Naive thymus-derived CD8-positive, alpha-beta T cell (primary cell): ENCODE results near the gene SFT2D3. TPM values are rescaled to one million over a fixed set of nuclear protein-coding genes. Genes with fewer than 3 reads are reported as not detected.

Source experiments
- ATAC-seq, 2 donors: fragments of 150-1000 bp; cut with Tn5 transposase in 1 of 2; sonication (Bioruptor Pico), chemical (Tn5 transposase) in 1 of 2; 1 replicate in 1 of 2; 2 replicates in 1 of 2; pipeline ENCODE4 v1.10.0; 2021; ENCODE audit warnings: mild to moderate bottlenecking in 2 of 2, moderate library complexity in 2 of 2
- POLR2A ChIA-PET: fragments of 350-600 bp; sonication (Branson Sonifier 250); formaldehyde crosslinking; loops from one replicate; lab custom pipeline; 2021; ENCODE audit warnings: antibody characterized with exemption; lab: Charles Lee
- DNase-seq, 10 donors: peaks; one replicate each; pipeline versions ENCODE4 v3.0.0 to v3.0.0-alpha.2; 2020 to 2022
- H3K27ac Mint-ChIP-seq, 10 donors: one replicate each; pipeline ENCODE4 v1.8.0; 2020 to 2022; ENCODE audit warnings: mild to moderate bottlenecking in 10 of 10, mixed read lengths in 10 of 10, moderate library complexity in 4 of 10, inconsistent platforms in 1 of 10
- H3K27me3 Mint-ChIP-seq, 5 donors: one replicate each; pipeline ENCODE4 v1.8.0; 2021 to 2022; ENCODE audit warnings: mixed read lengths in 5 of 5
- H3K36me3 Mint-ChIP-seq, 3 donors: one replicate each; pipeline ENCODE4 v1.8.0; 2020 to 2022; ENCODE audit warnings: mixed read lengths in 3 of 3, mild to moderate bottlenecking in 2 of 3, inconsistent platforms in 1 of 3
- H3K4me1 Mint-ChIP-seq, 4 donors: one replicate each; pipeline ENCODE4 v1.8.0; 2021 to 2022; ENCODE audit warnings: mixed read lengths in 4 of 4
- H3K4me3 Mint-ChIP-seq, 10 donors: one replicate each; pipeline ENCODE4 v1.8.0; 2020 to 2022; ENCODE audit warnings: mild to moderate bottlenecking in 10 of 10, mixed read lengths in 10 of 10, moderate library complexity in 6 of 10, inconsistent platforms in 1 of 10
- H3K9me3 Mint-ChIP-seq, 9 donors: one replicate each; pipeline ENCODE4 v1.8.0; 2020 to 2022; ENCODE audit warnings: mixed read lengths in 9 of 9, mild to moderate bottlenecking in 3 of 9, inconsistent platforms in 1 of 9, moderate library complexity in 1 of 9
- polyA plus RNA-seq, 3 donors: library from polyadenylated mRNA; unstranded; fragments of 300-500 nt; fragmentation: Illumina TruSeq; gene quantifications; one replicate each; pipeline ENCODE4 v1.2.3, GENCODE V29; 2021
- total RNA-seq, 8 experiments: library from RNA in 2 of 8; stranded (reverse) in 2 of 8; gene quantifications; one replicate each; pipeline ENCODE4 v1.2.3 and lab custom pipeline; 2021 to 2026

SFT2D3 gene
- total and polyA plus RNA-seq, 5 experiments from 2014 or later: 1.7 to 16.9 (median 4.4) TPM

- peak overlapping the region in 1 of 10 donors; percentile 48 for H3K4me3 Mint-ChIP-seq
- POLR2A ChIA-PET: interaction anchor here (0.7 to 1.1 kb wide), 2 partner anchors 105 to 407 kb away, joined by 3 to 4 read pairs; partner anchors contain the start of gene WDR33
- ATAC-seq: no peak
- H3K27me3 Mint-ChIP-seq: no peaks in the 10 kb centered on the region
- peaks cover 10 to 61% (median 28%) of the 10 kb centered on the region in 3 donors for H3K36me3 Mint-ChIP-seq
- H3K4me1 Mint-ChIP-seq: peaks cover 15 to 38% (median 32%) of the 10 kb centered on the region in 4 donors
- H3K9me3 Mint-ChIP-seq: no peaks in the 10 kb centered on the region
- no peak for DNase-seq
- H3K27ac Mint-ChIP-seq: peak overlapping the region in 1 of 10 donors; percentile 64
These were observed 5.1 kb downstream of the SFT2D3 start for GRCh38 chr2:127706215-127706990.

DNA sequence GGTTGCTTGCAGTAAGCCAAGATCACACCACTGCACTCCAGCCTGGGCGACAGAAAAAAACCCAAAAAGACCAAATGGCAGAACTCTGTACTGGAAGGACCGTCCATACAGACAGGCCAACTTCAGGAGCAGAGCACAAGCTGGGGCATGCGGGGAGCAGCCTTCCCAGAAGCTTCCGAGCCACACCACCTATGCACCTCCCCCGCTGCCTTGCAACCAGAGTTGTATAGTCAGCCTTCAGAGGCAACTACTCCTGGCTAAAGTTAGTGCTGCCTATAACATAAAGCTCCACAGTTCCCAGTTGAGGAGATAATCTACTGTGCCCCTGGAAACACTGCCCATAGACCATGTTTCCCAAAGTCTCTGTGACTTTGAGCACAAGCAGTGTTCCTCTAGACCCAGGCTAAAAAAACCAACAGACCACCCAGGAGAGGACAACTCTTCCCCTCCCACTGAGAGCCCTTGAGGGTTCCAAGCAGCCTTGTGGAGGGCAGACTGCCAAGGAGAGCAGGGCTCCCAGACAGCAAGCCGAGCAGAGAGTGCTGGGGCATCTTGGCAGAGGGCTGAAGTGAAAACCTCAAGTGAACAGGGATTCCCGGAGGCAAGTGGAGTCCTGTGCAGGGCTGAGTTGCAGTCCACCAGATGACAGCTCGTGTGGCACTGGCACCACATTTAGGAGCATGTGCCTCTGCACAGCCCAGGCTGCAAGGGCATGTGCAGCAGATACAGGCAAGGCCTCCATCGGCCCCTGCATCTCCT, 6.8 kb downstream of the SFT2D3 start:
- Mint-ChIP-seq H3K27me3 (no peaks in the 10 kb centered on the region), H3K36me3 (peaks cover 5 to 67% (median 24%) of the 10 kb centered on the region in 3 donors), H3K4me3 (no peak overlapping the region), H3K4me1 (peaks cover 10 to 28% (median 22%) of the 10 kb centered on the region in 4 donors), H3K9me3 (no peaks in the 10 kb centered on the region), H3K27ac (peak overlapping the region in 4 of 10 donors; percentile 37 to 72 (median 52))
- DNase-seq: no peak
- no peak for ATAC-seq
- POLR2A ChIA-PET: no interaction called here

GRCh38 chr2:127709336-127709735, 8.0 kb downstream of the SFT2D3 start:
- Mint-ChIP-seq H3K4me3 (no peak overlapping the region), H3K36me3 (peaks cover 5 to 72% (median 25%) of the 10 kb centered on the region in 3 donors), H3K27ac (peak overlapping the region in 5 of 10 donors; percentile 31 to 73 (median 53)), H3K27me3 (no peaks in the 10 kb centered on the region), H3K4me1 (peaks cover 7 to 18% (median 13%) of the 10 kb centered on the region in 4 donors), H3K9me3 (no peaks in the 10 kb centered on the region)
- DNase-seq (no peak), ATAC-seq (no peak)
- POLR2A ChIA-PET: no interaction called here

- no peaks in the 10 kb centered on the region for H3K9me3 Mint-ChIP-seq
- H3K27me3 Mint-ChIP-seq: no peaks in the 10 kb centered on the region
- DNase-seq (no peak), ATAC-seq (no peak)
- H3K27ac Mint-ChIP-seq: peak overlapping the region in 1 of 10 donors; percentile 47
- H3K4me3 Mint-ChIP-seq: no peak overlapping the region
- peaks cover 0 to 62% (median 30%) of the 10 kb centered on the region in 3 donors for H3K36me3 Mint-ChIP-seq
- POLR2A ChIA-PET: interaction anchor here (1.1 kb wide), 1 partner anchor 11 kb away, joined by 5 read pairs; the partner anchor contains the start of gene SFT2D3
- H3K4me1 Mint-ChIP-seq: peaks cover 0 to 4% (median 0%) of the 10 kb centered on the region in 4 donors
These were observed 11.7 kb downstream of the SFT2D3 start for GRCh38 chr2:127712999-127713398.

- DNase-seq (no peak), ATAC-seq (no peak)
- POLR2A ChIA-PET: interaction anchor here (1.1 kb wide), 1 partner anchor 12 kb away, joined by 5 read pairs; the partner anchor contains the start of gene SFT2D3
- H3K4me3 Mint-ChIP-seq: no peak overlapping the region
- no peak overlapping the region for H3K27ac Mint-ChIP-seq
- H3K9me3 Mint-ChIP-seq: no peaks in the 10 kb centered on the region
- H3K36me3 Mint-ChIP-seq: peaks cover 0 to 62% (median 33%) of the 10 kb centered on the region in 3 donors
- peaks cover 0 to 6% (median 0%) of the 10 kb centered on the region in 4 donors for H3K4me1 Mint-ChIP-seq
- no peaks in the 10 kb centered on the region for H3K27me3 Mint-ChIP-seq
These were observed 12.3 kb downstream of the SFT2D3 start for GRCh38 chr2:127713562-127713961.

- H3K9me3 Mint-ChIP-seq: no peaks in the 10 kb centered on the region
- ATAC-seq: no peak
- peaks cover 0 to 68% (median 35%) of the 10 kb centered on the region in 3 donors for H3K36me3 Mint-ChIP-seq
- no peak overlapping the region for H3K4me3 Mint-ChIP-seq
- DNase-seq: no peak
- peaks cover 0 to 6% (median 0%) of the 10 kb centered on the region in 4 donors for H3K4me1 Mint-ChIP-seq
- peak overlapping the region in 2 of 10 donors; percentile 40 to 87 for H3K27ac Mint-ChIP-seq
- POLR2A ChIA-PET: interaction anchor here (1.7 kb wide), 1 partner anchor 14 kb away, joined by 4 read pairs; the partner anchor contains the start of gene SFT2D3
- no peaks in the 10 kb centered on the region for H3K27me3 Mint-ChIP-seq
These were observed 14.6 kb downstream of the SFT2D3 start for GRCh38 chr2:127715778-127716449.

DNA sequence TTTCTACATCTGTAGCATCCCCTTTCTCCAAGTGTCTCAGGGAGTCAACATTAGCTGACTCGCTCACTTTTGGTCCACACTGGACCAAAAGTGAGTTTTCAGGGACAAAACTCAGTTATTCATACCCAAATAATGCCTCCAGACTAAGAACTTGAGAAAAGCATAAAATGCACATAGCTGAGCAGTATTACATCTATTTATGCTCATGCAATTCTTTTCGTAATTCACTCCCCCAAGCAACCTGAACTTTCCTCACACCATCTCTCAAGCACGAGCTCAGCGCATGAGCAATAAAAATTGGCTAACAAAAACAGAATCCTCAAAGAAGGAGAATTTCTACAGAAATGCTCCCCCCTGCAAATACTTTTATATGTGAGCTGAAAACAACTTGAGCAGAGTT, 17.0 kb downstream of the SFT2D3 start:
- Mint-ChIP-seq H3K27ac (no peak overlapping the region), H3K4me3 (no peak overlapping the region), H3K36me3 (peaks cover 4 to 78% (median 45%) of the 10 kb centered on the region in 3 donors), H3K27me3 (no peaks in the 10 kb centered on the region), H3K9me3 (no peaks in the 10 kb centered on the region), H3K4me1 (peaks cover 0 to 6% (median 0%) of the 10 kb centered on the region in 4 donors)
- no peak for ATAC-seq
- POLR2A ChIA-PET: no interaction called here
- no peak for DNase-seq

DNA sequence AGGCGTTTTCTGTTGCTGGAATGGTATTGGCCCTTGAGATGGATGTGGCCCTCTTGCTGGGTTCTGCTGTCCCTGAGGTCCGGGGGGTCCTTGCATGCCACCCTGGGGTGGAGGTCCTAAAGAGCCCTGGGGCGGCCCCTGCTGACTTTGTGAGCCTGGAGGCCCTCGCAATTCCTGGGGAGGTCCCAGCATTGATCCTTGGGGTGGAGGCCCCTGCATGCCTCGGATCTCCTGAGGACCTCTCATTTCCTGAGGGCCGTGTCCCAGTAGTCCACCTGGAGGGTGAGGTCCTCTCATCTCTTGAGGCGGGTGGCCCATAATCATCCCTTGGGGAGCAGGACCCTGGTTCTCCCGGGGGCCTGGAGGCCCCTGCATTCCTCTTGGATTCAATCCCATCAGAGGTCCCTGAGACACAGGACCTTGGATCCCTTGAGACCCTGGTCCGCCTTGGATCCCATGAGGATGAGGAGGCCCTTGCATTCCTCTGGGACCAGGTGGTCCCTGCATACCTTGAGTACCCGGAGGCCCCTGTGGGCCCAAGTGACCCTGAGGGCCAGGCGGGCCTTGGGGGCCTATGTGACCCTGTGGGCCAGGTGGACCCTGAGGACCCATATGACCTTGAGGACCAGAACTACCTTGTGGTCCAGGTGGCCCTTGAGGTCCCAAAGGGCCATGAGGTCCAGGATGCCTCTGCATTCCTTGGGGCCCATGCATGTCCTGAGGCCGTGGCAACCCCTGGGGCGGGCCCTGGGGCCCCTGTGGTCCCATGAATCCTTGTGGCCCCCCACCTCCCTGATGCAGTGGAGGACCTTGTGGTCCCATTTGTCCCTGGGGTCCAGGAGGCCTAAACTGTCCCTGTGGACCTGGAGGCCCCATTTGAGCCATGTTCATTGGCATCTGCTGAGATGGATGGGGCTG, 18.3 kb downstream of the SFT2D3 start:
- ATAC-seq: no peak
- POLR2A ChIA-PET: no interaction called here
- Mint-ChIP-seq H3K4me1 (peaks cover 0 to 6% (median 0%) of the 10 kb centered on the region in 4 donors), H3K36me3 (peaks cover 4 to 77% (median 50%) of the 10 kb centered on the region in 3 donors), H3K9me3 (no peaks in the 10 kb centered on the region), H3K27ac (no peak overlapping the region), H3K4me3 (no peak overlapping the region), H3K27me3 (no peaks in the 10 kb centered on the region)
- no peak for DNase-seq

- no peak for ATAC-seq
- POLR2A ChIA-PET: no interaction called here
- Mint-ChIP-seq H3K4me3 (no peak overlapping the region), H3K36me3 (peaks cover 4 to 73% (median 49%) of the 10 kb centered on the region in 3 donors), H3K9me3 (no peaks in the 10 kb centered on the region), H3K27me3 (no peaks in the 10 kb centered on the region), H3K4me1 (peaks cover 0 to 5% (median 0%) of the 10 kb centered on the region in 4 donors), H3K27ac (no peak overlapping the region)
- DNase-seq: no peak
These were observed 20.1 kb downstream of the SFT2D3 start for GRCh38 chr2:127721311-127721977.

- H3K27ac Mint-ChIP-seq: no peak overlapping the region
- no peaks in the 10 kb centered on the region for H3K9me3 Mint-ChIP-seq
- POLR2A ChIA-PET: no interaction called here
- peaks cover 0 to 6% (median 0%) of the 10 kb centered on the region in 4 donors for H3K4me1 Mint-ChIP-seq
- no peaks in the 10 kb centered on the region for H3K27me3 Mint-ChIP-seq
- no peak for DNase-seq
- no peak overlapping the region for H3K4me3 Mint-ChIP-seq
- ATAC-seq: no peak
- peaks cover 4 to 68% (median 45%) of the 10 kb centered on the region in 3 donors for H3K36me3 Mint-ChIP-seq
These were observed 20.7 kb downstream of the SFT2D3 start for GRCh38 chr2:127721978-127722355.

DNA sequence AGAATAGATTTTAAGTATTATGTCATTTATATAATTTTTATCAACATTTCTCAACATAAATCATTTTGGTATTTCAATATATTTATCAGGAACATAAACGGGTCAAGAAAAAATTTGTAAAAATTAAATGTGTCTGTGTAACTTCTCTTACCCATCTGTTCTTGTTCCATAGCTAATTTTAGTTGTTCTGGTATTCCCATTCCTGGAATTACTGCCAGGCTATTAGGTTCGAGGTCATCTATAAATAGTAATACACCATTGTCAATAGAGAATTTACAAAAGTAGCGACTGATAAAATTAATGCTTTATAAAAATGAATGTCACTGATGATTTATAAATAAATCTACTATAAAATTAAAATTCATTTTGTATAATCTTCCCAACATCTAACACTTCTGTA, 21.5 kb downstream of the SFT2D3 start:
- Mint-ChIP-seq H3K36me3 (peaks cover 4 to 70% (median 44%) of the 10 kb centered on the region in 3 donors), H3K9me3 (no peaks in the 10 kb centered on the region), H3K4me3 (no peak overlapping the region), H3K27ac (no peak overlapping the region), H3K4me1 (peaks cover 0 to 6% (median 0%) of the 10 kb centered on the region in 4 donors), H3K27me3 (no peaks in the 10 kb centered on the region)
- POLR2A ChIA-PET: no interaction called here
- ATAC-seq (no peak), DNase-seq (no peak)
